Upper lobe of left lung (tissue), 4 donors: ENCODE data around the gene EPHB1.

Experiments
- CTCF ChIP-seq, 6 experiments: fragments of 450-650 bp in 4 of 6; fragments of 200-600 bp in 2 of 6; sonication (generic) in 2 of 6; IDR thresholded peaks; one replicate each; pipeline ENCODE4 v1.5.1; 2016 to 2019; ENCODE audit warnings: antibody characterized with exemption in 6 of 6
- POLR2A ChIP-seq, 4 donors: fragments of 450-650 bp; IDR thresholded peaks; one replicate each; pipeline ENCODE4 v1.5.1; 2016 to 2017; ENCODE audit warnings: antibody characterized with exemption in 4 of 4, mild to moderate bottlenecking in 2 of 4
- POLR2AphosphoS5 ChIP-seq, 2 donors: sonication (generic); formaldehyde crosslinking; IDR thresholded peaks; one replicate each; pipeline ENCODE4 v1.5.1; 2017; ENCODE audit warnings: antibody characterized with exemption in 2 of 2

DNA sequence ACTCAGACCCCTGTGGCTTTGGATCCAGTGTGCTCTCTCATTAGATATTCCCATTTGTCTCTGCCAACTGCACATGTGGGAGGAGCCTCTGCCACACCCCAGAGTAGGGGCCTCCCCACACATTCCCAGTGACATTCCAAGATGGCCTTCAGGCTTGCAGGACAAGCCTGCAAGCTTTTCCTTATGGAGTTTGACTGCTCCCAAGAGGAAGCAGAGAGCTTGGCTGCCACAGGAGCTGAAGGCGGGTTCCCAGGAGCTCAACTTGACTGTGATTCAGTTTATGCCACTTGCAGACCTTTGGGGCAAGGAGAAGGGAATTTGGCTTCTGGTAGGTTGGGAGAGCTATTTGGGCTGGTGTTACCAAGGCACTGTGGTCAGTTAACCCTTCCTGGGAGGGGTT lies 22.5 kb upstream of the EPHB1 start:
- TF ChIP-seq POLR2AphosphoS5 (IDR thresholded peaks at IDR 0.05): no peak
- TF ChIP-seq CTCF (IDR thresholded peaks at IDR 0.05): no peak
- TF ChIP-seq POLR2A (IDR thresholded peaks at IDR 0.05): no peak
